ENCODE data around the gene KCNJ12.

DNA sequence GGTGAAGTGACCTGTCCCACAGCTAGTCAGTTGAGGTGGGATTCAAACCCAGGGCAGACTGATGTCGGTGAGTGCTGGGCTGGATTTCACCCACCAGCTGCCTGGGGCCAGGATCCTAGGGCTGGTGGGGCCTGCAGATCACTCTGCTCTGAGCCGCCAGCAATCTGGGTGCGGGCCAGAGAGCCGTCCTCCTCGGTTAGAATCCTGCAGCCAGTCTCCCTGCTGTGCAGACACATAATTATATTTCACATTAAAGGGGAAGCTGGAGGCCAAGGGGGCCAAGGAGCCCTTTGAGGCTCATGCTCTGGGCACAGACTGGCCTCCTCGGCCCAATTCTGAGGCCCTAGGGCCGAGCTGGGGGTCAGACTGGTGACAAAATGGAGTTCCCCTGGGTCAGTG, 996 bp upstream of the KCNJ12 start:
- TF ChIP-seq TP53 (CRISPR knock-in tag; IDR thresholded peaks at IDR 0.05) (no peak), FOXK1 (CRISPR knock-in tag; IDR thresholded peaks at IDR 0.05) (no peak), NFE2L1 (CRISPR knock-in tag; IDR thresholded peaks at IDR 0.05) (no peak), ZNF396 (CRISPR knock-in tag; IDR thresholded peaks at IDR 0.05; ENCODE audit: borderline replicate concordance) (no peak)
- TF ChIP-seq, protein P1, sequence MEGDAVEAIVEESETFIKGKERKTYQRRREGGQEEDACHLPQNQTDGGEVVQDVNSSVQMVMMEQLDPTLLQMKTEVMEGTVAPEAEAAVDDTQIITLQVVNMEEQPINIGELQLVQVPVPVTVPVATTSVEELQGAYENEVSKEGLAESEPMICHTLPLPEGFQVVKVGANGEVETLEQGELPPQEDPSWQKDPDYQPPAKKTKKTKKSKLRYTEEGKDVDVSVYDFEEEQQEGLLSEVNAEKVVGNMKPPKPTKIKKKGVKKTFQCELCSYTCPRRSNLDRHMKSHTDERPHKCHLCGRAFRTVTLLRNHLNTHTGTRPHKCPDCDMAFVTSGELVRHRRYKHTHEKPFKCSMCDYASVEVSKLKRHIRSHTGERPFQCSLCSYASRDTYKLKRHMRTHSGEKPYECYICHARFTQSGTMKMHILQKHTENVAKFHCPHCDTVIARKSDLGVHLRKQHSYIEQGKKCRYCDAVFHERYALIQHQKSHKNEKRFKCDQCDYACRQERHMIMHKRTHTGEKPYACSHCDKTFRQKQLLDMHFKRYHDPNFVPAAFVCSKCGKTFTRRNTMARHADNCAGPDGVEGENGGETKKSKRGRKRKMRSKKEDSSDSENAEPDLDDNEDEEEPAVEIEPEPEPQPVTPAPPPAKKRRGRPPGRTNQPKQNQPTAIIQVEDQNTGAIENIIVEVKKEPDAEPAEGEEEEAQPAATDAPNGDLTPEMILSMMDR (IDR thresholded peaks at IDR 0.05) = no peak
- TF ChIP-seq, protein P2, sequence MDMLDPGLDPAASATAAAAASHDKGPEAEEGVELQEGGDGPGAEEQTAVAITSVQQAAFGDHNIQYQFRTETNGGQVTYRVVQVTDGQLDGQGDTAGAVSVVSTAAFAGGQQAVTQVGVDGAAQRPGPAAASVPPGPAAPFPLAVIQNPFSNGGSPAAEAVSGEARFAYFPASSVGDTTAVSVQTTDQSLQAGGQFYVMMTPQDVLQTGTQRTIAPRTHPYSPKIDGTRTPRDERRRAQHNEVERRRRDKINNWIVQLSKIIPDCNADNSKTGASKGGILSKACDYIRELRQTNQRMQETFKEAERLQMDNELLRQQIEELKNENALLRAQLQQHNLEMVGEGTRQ (CRISPR knock-in tag; IDR thresholded peaks at IDR 0.05) = no peak
- TF ChIP-seq, protein P3, sequence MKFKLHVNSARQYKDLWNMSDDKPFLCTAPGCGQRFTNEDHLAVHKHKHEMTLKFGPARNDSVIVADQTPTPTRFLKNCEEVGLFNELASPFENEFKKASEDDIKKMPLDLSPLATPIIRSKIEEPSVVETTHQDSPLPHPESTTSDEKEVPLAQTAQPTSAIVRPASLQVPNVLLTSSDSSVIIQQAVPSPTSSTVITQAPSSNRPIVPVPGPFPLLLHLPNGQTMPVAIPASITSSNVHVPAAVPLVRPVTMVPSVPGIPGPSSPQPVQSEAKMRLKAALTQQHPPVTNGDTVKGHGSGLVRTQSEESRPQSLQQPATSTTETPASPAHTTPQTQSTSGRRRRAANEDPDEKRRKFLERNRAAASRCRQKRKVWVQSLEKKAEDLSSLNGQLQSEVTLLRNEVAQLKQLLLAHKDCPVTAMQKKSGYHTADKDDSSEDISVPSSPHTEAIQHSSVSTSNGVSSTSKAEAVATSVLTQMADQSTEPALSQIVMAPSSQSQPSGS (CRISPR knock-in tag; IDR thresholded peaks at IDR 0.05; ENCODE audit: borderline replicate concordance, low read depth) = no peak
